ENCODE measurements around the gene PEX1.
"Not testable (repeated sequence)": the region's sequence is repeated elsewhere in the genome, so short reads cannot be mapped to it uniquely, and the experiment has no call there.

Gene PEX1

DNA sequence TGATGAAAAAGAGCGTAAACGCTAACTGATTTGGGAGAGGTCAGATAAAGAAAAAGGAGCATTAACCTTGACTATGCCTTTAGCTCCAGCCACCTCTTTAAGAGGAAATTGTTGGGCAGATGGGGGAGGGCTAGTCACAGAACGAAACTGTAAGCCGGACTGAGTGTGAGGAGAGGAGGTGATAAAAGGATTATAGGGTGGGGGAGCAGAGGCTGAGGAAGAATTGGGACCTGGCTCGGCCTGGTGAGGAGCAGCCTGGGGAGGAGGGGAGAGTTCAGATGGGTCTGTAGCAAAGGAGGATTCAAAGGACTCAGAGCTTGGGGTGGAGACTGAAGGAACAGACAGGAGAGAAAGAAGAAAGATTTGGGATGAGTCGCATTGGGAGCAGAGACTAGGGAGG lies 44.7 kb downstream of the PEX1 start:
- H3K27me3 ChIP-seq (ENCODE audit: control insufficient read depth in 1 of 2, insufficient read depth in 2 of 2, low read length in 2 of 2); H3K4me1 ChIP-seq (ENCODE audit: control insufficient read depth in 1 of 2, insufficient read depth in 2 of 2, low read length in 2 of 2); H3K9ac ChIP-seq (ENCODE audit: low read depth in 1 of 2, low read length in 2 of 2); H3K9me3 ChIP-seq (ENCODE audit: control insufficient read depth in 1 of 2, low read length in 2 of 2); H3K4me3 ChIP-seq (ENCODE audit: low read depth in 1 of 2, low read length in 2 of 2); H3K27ac ChIP-seq (ENCODE audit: low read depth, low read length): not testable (repeated sequence)
- peaks cover 11 to 25% of the 10 kb centered on the region in 2 donors for H3K36me3 ChIP-seq (ENCODE audit: control insufficient read depth in 1 of 2, insufficient read depth in 2 of 2, low read length in 2 of 2)

DNA sequence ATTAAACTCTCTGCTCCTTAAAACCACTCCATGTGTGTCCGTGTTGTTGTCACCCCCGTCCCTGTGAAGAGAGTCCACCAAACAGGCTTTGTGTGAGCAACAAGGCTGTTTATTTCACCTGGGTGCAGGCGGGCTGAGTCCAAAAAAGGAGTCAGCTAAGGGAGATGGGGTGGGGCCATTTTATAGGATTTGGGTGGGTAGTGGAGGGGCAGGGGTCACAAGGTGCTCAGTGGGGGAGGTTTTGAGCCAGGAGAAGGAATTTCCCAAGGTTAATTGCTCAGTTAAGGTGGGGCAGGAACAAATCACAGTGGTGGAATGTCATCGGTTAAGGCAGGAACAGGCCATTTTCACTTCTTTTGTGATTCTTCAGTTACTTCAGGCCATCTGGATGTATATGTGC lies 49.2 kb downstream of the PEX1 start:
- not testable (repeated sequence) for H3K27ac ChIP-seq (ENCODE audit: low read depth, low read length); H3K9me3 ChIP-seq (ENCODE audit: control insufficient read depth in 1 of 2, low read length in 2 of 2); H3K4me3 ChIP-seq (ENCODE audit: low read depth in 1 of 2, low read length in 2 of 2); H3K27me3 ChIP-seq (ENCODE audit: control insufficient read depth in 1 of 2, insufficient read depth in 2 of 2, low read length in 2 of 2); H3K36me3 ChIP-seq (ENCODE audit: control insufficient read depth in 1 of 2, insufficient read depth in 2 of 2, low read length in 2 of 2); H3K9ac ChIP-seq (ENCODE audit: low read depth in 1 of 2, low read length in 2 of 2); H3K4me1 ChIP-seq (ENCODE audit: control insufficient read depth in 1 of 2, insufficient read depth in 2 of 2, low read length in 2 of 2)

DNA sequence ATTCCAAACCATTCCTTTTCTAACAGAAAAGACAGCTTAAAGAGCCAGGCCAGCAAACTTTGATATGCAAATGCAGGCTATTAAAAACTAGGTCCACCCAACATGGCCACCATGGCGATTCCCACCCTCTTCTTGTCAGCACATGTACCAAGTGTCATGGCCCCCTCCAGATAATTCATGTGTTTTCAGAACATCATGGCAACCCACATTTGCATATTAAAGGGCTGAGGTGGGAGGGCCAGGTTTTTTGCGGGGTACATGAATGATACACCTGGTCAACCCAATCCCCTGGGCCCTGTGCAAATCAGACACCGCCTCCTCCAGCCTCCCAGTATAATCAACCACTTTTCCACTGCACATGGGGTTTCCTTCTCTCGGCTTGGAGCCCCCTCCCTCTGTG lies 49.6 kb downstream of the PEX1 start:
- Histone ChIP-seq H3K4me1 (ENCODE audit: control insufficient read depth in 1 of 2, insufficient read depth in 2 of 2, low read length in 2 of 2) (no peaks in the 10 kb centered on the region), H3K9ac (ENCODE audit: low read depth in 1 of 2, low read length in 2 of 2) (no peak overlapping the region), H3K27ac (ENCODE audit: low read depth, low read length) (no peak overlapping the region), H3K27me3 (ENCODE audit: control insufficient read depth in 1 of 2, insufficient read depth in 2 of 2, low read length in 2 of 2) (no peaks in the 10 kb centered on the region), H3K4me3 (ENCODE audit: low read depth in 1 of 2, low read length in 2 of 2) (no peak overlapping the region), H3K36me3 (ENCODE audit: control insufficient read depth in 1 of 2, insufficient read depth in 2 of 2, low read length in 2 of 2) (no peaks in the 10 kb centered on the region), H3K9me3 (ENCODE audit: control insufficient read depth in 1 of 2, low read length in 2 of 2) (no peaks in the 10 kb centered on the region)

DNA sequence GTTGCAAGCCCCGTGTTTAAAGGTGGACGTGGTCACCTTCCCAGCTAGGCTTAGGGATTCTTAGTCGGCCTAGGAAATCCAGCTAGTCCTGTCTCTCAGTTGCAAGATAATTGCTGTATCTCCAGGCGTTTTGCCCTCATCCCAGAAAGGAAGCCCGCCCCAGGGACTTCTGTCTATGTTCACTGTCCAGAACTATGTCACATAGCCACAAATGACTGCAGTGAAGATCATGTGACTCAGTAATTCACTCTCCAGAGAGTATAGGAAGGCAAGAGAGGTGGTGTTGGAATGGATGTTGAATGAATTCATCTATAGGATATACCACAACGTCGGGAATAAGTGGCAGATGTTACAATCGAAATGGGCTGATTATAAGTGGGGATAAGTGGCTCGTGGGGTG lies 50.2 kb downstream of the PEX1 start:
- Histone ChIP-seq H3K27ac (ENCODE audit: low read depth, low read length) (no peak overlapping the region), H3K4me3 (ENCODE audit: low read depth in 1 of 2, low read length in 2 of 2) (no peak overlapping the region), H3K9ac (ENCODE audit: low read depth in 1 of 2, low read length in 2 of 2) (no peak overlapping the region), H3K9me3 (ENCODE audit: control insufficient read depth in 1 of 2, low read length in 2 of 2) (no peaks in the 10 kb centered on the region), H3K27me3 (ENCODE audit: control insufficient read depth in 1 of 2, insufficient read depth in 2 of 2, low read length in 2 of 2) (no peaks in the 10 kb centered on the region), H3K36me3 (ENCODE audit: control insufficient read depth in 1 of 2, insufficient read depth in 2 of 2, low read length in 2 of 2) (no peaks in the 10 kb centered on the region), H3K4me1 (ENCODE audit: control insufficient read depth in 1 of 2, insufficient read depth in 2 of 2, low read length in 2 of 2) (no peaks in the 10 kb centered on the region)

DNA sequence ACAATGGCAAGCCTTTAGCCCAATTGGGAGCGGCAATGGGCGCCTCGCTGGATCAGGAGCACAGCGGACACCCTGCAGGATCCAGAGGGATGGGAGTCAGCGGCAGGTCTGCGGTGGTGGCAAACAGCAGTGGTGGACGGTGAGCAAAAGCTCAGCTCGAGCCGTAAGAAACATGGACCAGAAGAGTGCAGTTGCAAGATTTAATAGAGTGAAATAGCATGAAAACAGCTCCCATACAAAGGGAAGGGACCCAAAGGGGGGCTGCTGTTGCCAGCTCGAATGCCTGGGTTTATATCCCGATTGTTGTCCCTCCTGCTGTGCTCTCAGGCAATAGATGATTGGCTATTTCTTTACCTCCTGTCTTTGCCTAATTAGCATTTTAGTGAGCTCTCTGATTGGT lies 50.6 kb downstream of the PEX1 start, which contains the start of gene ERVW-1:
TSS of gene ERVW-1 (minus strand) at position 266 of the 400 bp plus-strand sequence. CDS start 7,565 bp downstream, outside the sequence.
- H3K9ac ChIP-seq (ENCODE audit: low read depth in 1 of 2, low read length in 2 of 2); H3K27ac ChIP-seq (ENCODE audit: low read depth, low read length); H3K27me3 ChIP-seq (ENCODE audit: control insufficient read depth in 1 of 2, insufficient read depth in 2 of 2, low read length in 2 of 2); H3K4me1 ChIP-seq (ENCODE audit: control insufficient read depth in 1 of 2, insufficient read depth in 2 of 2, low read length in 2 of 2); H3K4me3 ChIP-seq (ENCODE audit: low read depth in 1 of 2, low read length in 2 of 2); H3K9me3 ChIP-seq (ENCODE audit: control insufficient read depth in 1 of 2, low read length in 2 of 2); H3K36me3 ChIP-seq (ENCODE audit: control insufficient read depth in 1 of 2, insufficient read depth in 2 of 2, low read length in 2 of 2): not testable (repeated sequence)

DNA sequence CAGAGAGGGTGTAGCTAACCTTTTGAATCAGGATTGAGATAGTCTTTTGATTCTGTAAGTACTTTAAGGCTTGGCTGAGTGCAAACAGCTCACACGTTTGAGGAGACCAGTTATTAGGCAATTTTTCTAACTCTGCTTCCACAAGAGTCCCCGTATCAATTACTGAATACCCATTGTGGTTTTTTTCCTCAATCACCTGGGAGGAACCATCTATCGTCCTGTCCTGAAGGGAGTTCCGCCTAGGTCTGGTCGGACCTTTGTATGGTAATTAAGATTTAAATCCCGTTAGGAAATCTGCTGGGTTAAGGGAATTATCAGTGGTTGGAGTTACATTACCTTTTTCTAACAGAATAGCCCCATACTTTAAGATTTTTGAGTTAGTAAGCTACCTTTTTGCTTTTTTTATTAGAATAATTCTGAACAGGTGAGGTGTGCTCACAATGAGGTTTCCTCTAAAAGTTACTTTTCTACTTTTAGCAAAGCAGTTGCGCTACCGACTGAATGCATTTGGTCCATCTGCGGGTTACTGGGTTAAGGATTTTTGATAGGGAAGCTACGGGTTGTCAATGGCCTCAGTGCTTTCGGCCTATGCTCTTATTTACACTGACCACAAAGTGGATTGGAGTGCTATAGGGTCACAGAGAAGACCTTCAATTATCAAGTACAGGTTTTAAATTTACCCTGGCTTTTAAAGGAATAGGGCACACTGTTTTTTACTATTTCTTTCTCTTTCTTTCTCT lies 52.3 kb downstream of the PEX1 start:
- not testable (repeated sequence) for H3K4me1 ChIP-seq (ENCODE audit: control insufficient read depth in 1 of 2, insufficient read depth in 2 of 2, low read length in 2 of 2); H3K4me3 ChIP-seq (ENCODE audit: low read depth in 1 of 2, low read length in 2 of 2); H3K9me3 ChIP-seq (ENCODE audit: control insufficient read depth in 1 of 2, low read length in 2 of 2); H3K27me3 ChIP-seq (ENCODE audit: control insufficient read depth in 1 of 2, insufficient read depth in 2 of 2, low read length in 2 of 2); H3K27ac ChIP-seq (ENCODE audit: low read depth, low read length); H3K9ac ChIP-seq (ENCODE audit: low read depth in 1 of 2, low read length in 2 of 2); H3K36me3 ChIP-seq (ENCODE audit: control insufficient read depth in 1 of 2, insufficient read depth in 2 of 2, low read length in 2 of 2)

DNA sequence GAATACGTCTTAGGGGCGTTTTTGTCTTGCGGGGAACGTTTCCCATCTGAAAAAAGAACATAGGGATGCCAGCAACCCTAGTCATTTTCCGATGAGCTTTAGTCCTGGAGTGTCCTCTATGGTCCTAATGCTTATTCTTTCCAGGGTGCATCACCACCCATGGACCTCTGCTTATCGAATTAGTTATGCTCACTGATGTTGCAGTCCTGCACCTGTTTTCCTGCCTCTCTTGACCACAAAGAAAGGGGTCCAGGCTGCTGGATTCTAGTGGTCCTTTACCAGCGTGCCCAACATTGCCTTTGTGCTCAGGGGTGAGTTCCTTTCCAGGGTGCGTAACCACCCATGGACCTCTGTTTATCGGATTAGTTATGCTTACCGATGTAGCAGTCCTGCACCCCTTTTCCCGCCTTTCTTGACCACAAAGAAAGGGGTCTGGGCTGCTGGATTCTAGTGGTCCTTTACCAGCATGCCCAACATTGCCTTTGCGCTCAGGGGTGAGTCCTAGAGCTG lies 53.0 kb downstream of the PEX1 start:
- not testable (repeated sequence) for H3K4me1 ChIP-seq (ENCODE audit: control insufficient read depth in 1 of 2, insufficient read depth in 2 of 2, low read length in 2 of 2); H3K27me3 ChIP-seq (ENCODE audit: control insufficient read depth in 1 of 2, insufficient read depth in 2 of 2, low read length in 2 of 2); H3K36me3 ChIP-seq (ENCODE audit: control insufficient read depth in 1 of 2, insufficient read depth in 2 of 2, low read length in 2 of 2); H3K4me3 ChIP-seq (ENCODE audit: low read depth in 1 of 2, low read length in 2 of 2); H3K27ac ChIP-seq (ENCODE audit: low read depth, low read length); H3K9ac ChIP-seq (ENCODE audit: low read depth in 1 of 2, low read length in 2 of 2); H3K9me3 ChIP-seq (ENCODE audit: control insufficient read depth in 1 of 2, low read length in 2 of 2)

DNA sequence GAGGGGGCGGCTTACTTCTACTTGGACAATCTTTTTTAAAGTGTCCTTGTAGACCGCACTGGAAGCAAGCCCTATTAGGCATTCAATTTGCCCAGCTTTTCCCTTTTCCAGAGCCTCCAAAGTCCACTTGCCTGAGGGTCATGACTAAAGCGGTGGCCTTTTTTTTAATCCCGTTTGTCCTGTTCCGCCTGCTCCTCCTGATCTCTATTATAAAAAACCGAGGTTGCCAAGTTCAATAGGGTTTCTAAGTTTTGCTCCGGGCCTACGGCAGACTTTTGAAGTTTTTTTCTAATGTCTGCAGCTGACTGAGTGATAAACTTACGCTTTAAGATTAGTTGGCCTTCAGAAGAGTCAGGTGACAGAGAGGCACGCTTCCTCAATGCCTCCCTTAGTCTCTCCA lies 54.3 kb downstream of the PEX1 start:
- H3K4me1 ChIP-seq (ENCODE audit: control insufficient read depth in 1 of 2, insufficient read depth in 2 of 2, low read length in 2 of 2); H3K9ac ChIP-seq (ENCODE audit: low read depth in 1 of 2, low read length in 2 of 2); H3K9me3 ChIP-seq (ENCODE audit: control insufficient read depth in 1 of 2, low read length in 2 of 2); H3K36me3 ChIP-seq (ENCODE audit: control insufficient read depth in 1 of 2, insufficient read depth in 2 of 2, low read length in 2 of 2); H3K27me3 ChIP-seq (ENCODE audit: control insufficient read depth in 1 of 2, insufficient read depth in 2 of 2, low read length in 2 of 2); H3K27ac ChIP-seq (ENCODE audit: low read depth, low read length); H3K4me3 ChIP-seq (ENCODE audit: low read depth in 1 of 2, low read length in 2 of 2): not testable (repeated sequence)

DNA sequence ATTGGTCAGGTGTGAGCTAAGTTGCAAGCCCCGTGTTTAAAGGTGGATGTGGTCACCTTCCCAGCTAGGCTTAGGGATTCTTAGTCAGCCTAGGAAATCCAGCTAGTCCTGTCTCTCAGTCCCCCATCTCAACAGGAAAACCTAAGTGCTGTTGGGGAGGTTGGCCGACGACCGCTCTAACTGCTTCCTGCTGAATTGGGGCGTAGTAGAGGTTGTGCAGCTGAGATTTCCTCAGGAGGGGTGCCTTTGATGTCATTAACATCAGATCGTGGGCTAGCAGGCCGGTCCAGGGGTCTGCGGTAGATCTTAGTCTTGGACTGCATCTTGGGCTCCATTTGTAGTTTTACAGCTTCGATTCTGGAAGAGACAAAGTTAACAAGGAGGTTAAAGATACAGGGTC lies 59.7 kb downstream of the PEX1 start:
- H3K27ac ChIP-seq (ENCODE audit: low read depth, low read length); H3K4me3 ChIP-seq (ENCODE audit: low read depth in 1 of 2, low read length in 2 of 2); H3K9me3 ChIP-seq (ENCODE audit: control insufficient read depth in 1 of 2, low read length in 2 of 2); H3K36me3 ChIP-seq (ENCODE audit: control insufficient read depth in 1 of 2, insufficient read depth in 2 of 2, low read length in 2 of 2); H3K4me1 ChIP-seq (ENCODE audit: control insufficient read depth in 1 of 2, insufficient read depth in 2 of 2, low read length in 2 of 2); H3K9ac ChIP-seq (ENCODE audit: low read depth in 1 of 2, low read length in 2 of 2); H3K27me3 ChIP-seq (ENCODE audit: control insufficient read depth in 1 of 2, insufficient read depth in 2 of 2, low read length in 2 of 2): not testable (repeated sequence)

DNA sequence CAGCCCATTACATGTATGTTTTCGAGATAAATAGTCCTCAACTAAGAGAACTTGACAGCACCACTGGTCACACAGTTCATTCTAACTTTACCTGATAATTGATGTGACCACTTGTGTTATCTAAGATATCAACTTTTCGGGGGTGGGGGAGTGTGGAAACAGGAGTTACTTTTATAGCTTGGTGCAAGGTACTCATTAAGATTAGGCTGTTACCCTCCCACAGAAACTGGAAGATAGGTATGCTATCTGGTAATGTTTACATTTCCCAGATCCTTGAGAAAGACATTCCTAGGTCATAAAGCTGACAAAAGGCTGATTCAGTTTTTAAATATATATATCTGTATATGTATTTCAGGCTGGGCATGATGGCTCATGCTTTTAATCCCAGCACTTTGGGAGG lies 61.6 kb downstream of the PEX1 start:
- peaks cover 0 to 6% of the 10 kb centered on the region in 2 donors for H3K36me3 ChIP-seq (ENCODE audit: control insufficient read depth in 1 of 2, insufficient read depth in 2 of 2, low read length in 2 of 2)
- H3K9me3 ChIP-seq (ENCODE audit: control insufficient read depth in 1 of 2, low read length in 2 of 2): peaks cover 0 to 2% of the 10 kb centered on the region in 2 donors
- no peak overlapping the region for H3K9ac ChIP-seq (ENCODE audit: low read depth in 1 of 2, low read length in 2 of 2)
- H3K27ac ChIP-seq (ENCODE audit: low read depth, low read length): no peak overlapping the region
- no peaks in the 10 kb centered on the region for H3K27me3 ChIP-seq (ENCODE audit: control insufficient read depth in 1 of 2, insufficient read depth in 2 of 2, low read length in 2 of 2)
- H3K4me1 ChIP-seq (ENCODE audit: control insufficient read depth in 1 of 2, insufficient read depth in 2 of 2, low read length in 2 of 2): no peaks in the 10 kb centered on the region
- H3K4me3 ChIP-seq (ENCODE audit: low read depth in 1 of 2, low read length in 2 of 2): no peak overlapping the region
